Left renal cortex interstitium (tissue), 4 donors: ENCODE data around the gene SETBP1. TPM values are rescaled to one million over a fixed set of nuclear protein-coding genes. Genes with fewer than 3 reads are reported as not detected.

Source experiments
- DNase-seq, 4 donors: peaks; one replicate each; pipeline ENCODE4 v3.0.0-alpha.2; 2013; ENCODE audit warnings: low read depth in 4 of 4, low spot score in 2 of 4, missing footprints in 1 of 4
- polyA plus RNA-seq, 4 donors: library from polyadenylated mRNA; unstranded; fragments of 120-200 nt; gene quantifications; one replicate each; pipeline ENCODE4 v1.2.1, GENCODE V29; 2013; ENCODE audit not compliant: insufficient read length in 4 of 4

SETBP1 gene
- polyA plus RNA-seq = 10 to 100 TPM; 28.3 to 34.8 (median 28.7) TPM

- peak; percentile 53 to 82 (median 74) for DNase-seq
These were observed at the start of gene SETBP1 for GRCh38 chr18:44680273-44681075. Gene SETBP1, plus strand, starts transcription at chr18:44680888. Its CDS starts 20,459 bp downstream, at chr18:44701347.

- DNase-seq = no peak
These were observed 48.1 kb upstream of the SETBP1 start for GRCh38 chr18:44632469-44633145.

- no peak for DNase-seq
These were observed 45.1 kb upstream of the SETBP1 start for GRCh38 chr18:44635546-44635945.

- DNase-seq = no peak
These were observed 44.4 kb upstream of the SETBP1 start for GRCh38 chr18:44636241-44636640.

GRCh38 chr18:44637210-44638033 lies 43.3 kb upstream of the SETBP1 start:
- DNase-seq = no peak

- DNase-seq = no peak
These were observed 42.6 kb upstream of the SETBP1 start for GRCh38 chr18:44638034-44638540.

- no peak for DNase-seq
These were observed 41.9 kb upstream of the SETBP1 start for GRCh38 chr18:44638811-44639210.

GRCh38 chr18:44643004-44643403 lies 37.7 kb upstream of the SETBP1 start:
- no peak for DNase-seq

GRCh38 chr18:44651478-44651877 lies 29.2 kb upstream of the SETBP1 start:
- no peak for DNase-seq

- no peak for DNase-seq
These were observed 28.6 kb upstream of the SETBP1 start for GRCh38 chr18:44651918-44652572.

- no peak for DNase-seq
These were observed 28.0 kb upstream of the SETBP1 start for GRCh38 chr18:44652722-44653121.

- no peak for DNase-seq
These were observed 26.1 kb upstream of the SETBP1 start for GRCh38 chr18:44654573-44654972.

- no peak for DNase-seq
These were observed 25.3 kb upstream of the SETBP1 start for GRCh38 chr18:44655435-44655834.

GRCh38 chr18:44659771-44660170 lies 20.9 kb upstream of the SETBP1 start:
- DNase-seq = no peak

GRCh38 chr18:44668270-44668975 lies 12.3 kb upstream of the SETBP1 start:
- no peak for DNase-seq

GRCh38 chr18:44671914-44672313 lies 8.8 kb upstream of the SETBP1 start:
- no peak for DNase-seq

- no peak for DNase-seq
These were observed 8.2 kb upstream of the SETBP1 start for GRCh38 chr18:44672506-44672905.

GRCh38 chr18:44673256-44673880 lies 7.3 kb upstream of the SETBP1 start:
- no peak for DNase-seq

GRCh38 chr18:44677933-44678332 lies 2.8 kb upstream of the SETBP1 start:
- no peak for DNase-seq
